ENCODE data around the gene OR5K4.
"Not testable (repeated sequence)": the region's sequence is repeated elsewhere in the genome, so short reads cannot be mapped to it uniquely, and the experiment has no call there.

The OR5K4 gene

GRCh38 chr3:98388147-98388546 is 34.5 kb downstream of the OR5K4 start:
- POLR2A ChIA-PET = no interaction called here
- DNase-seq (ENCODE audit: low read depth, low spot score) = no peak
- TF ChIP-seq, protein P1, sequence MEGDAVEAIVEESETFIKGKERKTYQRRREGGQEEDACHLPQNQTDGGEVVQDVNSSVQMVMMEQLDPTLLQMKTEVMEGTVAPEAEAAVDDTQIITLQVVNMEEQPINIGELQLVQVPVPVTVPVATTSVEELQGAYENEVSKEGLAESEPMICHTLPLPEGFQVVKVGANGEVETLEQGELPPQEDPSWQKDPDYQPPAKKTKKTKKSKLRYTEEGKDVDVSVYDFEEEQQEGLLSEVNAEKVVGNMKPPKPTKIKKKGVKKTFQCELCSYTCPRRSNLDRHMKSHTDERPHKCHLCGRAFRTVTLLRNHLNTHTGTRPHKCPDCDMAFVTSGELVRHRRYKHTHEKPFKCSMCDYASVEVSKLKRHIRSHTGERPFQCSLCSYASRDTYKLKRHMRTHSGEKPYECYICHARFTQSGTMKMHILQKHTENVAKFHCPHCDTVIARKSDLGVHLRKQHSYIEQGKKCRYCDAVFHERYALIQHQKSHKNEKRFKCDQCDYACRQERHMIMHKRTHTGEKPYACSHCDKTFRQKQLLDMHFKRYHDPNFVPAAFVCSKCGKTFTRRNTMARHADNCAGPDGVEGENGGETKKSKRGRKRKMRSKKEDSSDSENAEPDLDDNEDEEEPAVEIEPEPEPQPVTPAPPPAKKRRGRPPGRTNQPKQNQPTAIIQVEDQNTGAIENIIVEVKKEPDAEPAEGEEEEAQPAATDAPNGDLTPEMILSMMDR (IDR thresholded peaks at IDR 0.05; ENCODE audit: insufficient read depth, low read length, missing control alignments) = no peak
- CTCF ChIA-PET = no interaction called here
- no peak overlapping the region for H3K4me3 ChIP-seq (ENCODE audit: low read depth, low read length)

- TF ChIP-seq, protein P1 (IDR thresholded peaks at IDR 0.05; ENCODE audit: insufficient read depth, low read length, missing control alignments) = no peak
- no peak for DNase-seq (ENCODE audit: low read depth, low spot score)
- CTCF ChIA-PET = no interaction called here
- no peak within 1 kb of the TSS for H3K4me3 ChIP-seq (ENCODE audit: low read depth, low read length)
- POLR2A ChIA-PET = no interaction called here
These were observed 36.7 kb downstream of the OR5K4 start, which contains the start of gene OR5K3 for GRCh38 chr3:98390366-98390765. OR5K3 (plus strand) TSS chr3:98390666; CDS start chr3:98390666, 0 bp downstream.

DNA sequence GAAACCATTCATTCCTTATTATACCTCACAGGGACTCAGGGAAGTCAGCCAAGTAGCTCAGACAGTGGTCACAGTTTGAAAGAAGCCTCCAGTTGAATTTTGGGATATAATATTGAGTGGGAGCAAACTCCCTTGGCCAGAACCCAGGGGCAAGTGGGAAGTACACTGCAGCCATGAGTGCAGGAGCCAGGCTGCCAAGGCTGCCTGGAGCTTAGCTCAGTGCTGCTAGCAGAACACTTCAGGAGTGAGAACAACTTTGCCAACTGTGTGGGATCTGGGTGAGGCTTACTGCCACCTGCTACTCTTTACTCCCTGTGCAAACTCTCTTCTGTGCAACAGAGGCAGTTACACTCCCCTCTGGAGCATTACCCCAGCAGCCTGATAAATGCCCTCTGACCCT is 41.4 kb downstream of the OR5K4 start:
- POLR2A ChIA-PET = no interaction called here
- TF ChIP-seq, protein P1 (IDR thresholded peaks at IDR 0.05; ENCODE audit: insufficient read depth, low read length, missing control alignments) = no peak
- no peak for DNase-seq (ENCODE audit: low read depth, low spot score)
- CTCF ChIA-PET = no interaction called here
- no peak overlapping the region for H3K4me3 ChIP-seq (ENCODE audit: low read depth, low read length)

GRCh38 chr3:98396482-98396881 is 42.8 kb downstream of the OR5K4 start:
- POLR2A ChIA-PET; H3K4me3 ChIP-seq (ENCODE audit: low read depth, low read length); CTCF ChIA-PET; DNase-seq (ENCODE audit: low read depth, low spot score): not testable (repeated sequence)

GRCh38 chr3:98398513-98398912 is 44.9 kb downstream of the OR5K4 start:
- no peak for DNase-seq (ENCODE audit: low read depth, low spot score)
- TF ChIP-seq, protein P1 (IDR thresholded peaks at IDR 0.05; ENCODE audit: insufficient read depth, low read length, missing control alignments) = no peak
- POLR2A ChIA-PET = no interaction called here
- CTCF ChIA-PET = no interaction called here
- no peak overlapping the region for H3K4me3 ChIP-seq (ENCODE audit: low read depth, low read length)

GRCh38 chr3:98402507-98402906 is 48.9 kb downstream of the OR5K4 start:
- TF ChIP-seq, protein P1 (IDR thresholded peaks at IDR 0.05; ENCODE audit: insufficient read depth, low read length, missing control alignments) = no peak
- ChIA-PET CTCF (no interaction called here), POLR2A (no interaction called here)
- H3K4me3 ChIP-seq (ENCODE audit: low read depth, low read length) = no peak overlapping the region
- no peak for DNase-seq (ENCODE audit: low read depth, low spot score)

GRCh38 chr3:98404010-98404409 is 50.4 kb downstream of the OR5K4 start:
- no peak overlapping the region for H3K4me3 ChIP-seq (ENCODE audit: low read depth, low read length)
- DNase-seq (ENCODE audit: low read depth, low spot score) = no peak
- ChIA-PET CTCF (no interaction called here), POLR2A (no interaction called here)
- TF ChIP-seq, protein P1 (IDR thresholded peaks at IDR 0.05; ENCODE audit: insufficient read depth, low read length, missing control alignments) = no peak
